ENCODE data around the gene MC2R.

- TF ChIP-seq ARNT (IDR thresholded peaks at IDR 0.05), result no peak
- no peak for TF ChIP-seq PKNOX1 (IDR thresholded peaks at IDR 0.05)
- no peak for TF ChIP-seq BHLHE40 (IDR thresholded peaks at IDR 0.05; ENCODE audit: borderline replicate concordance)
- TF ChIP-seq FOXK2 (IDR thresholded peaks at IDR 0.05), result no peak
- no peak for TF ChIP-seq HDGF (IDR thresholded peaks at IDR 0.05; ENCODE audit: borderline replicate concordance)
- no peak for TF ChIP-seq ZNF384 (IDR thresholded peaks at IDR 0.05)
- no peak for TF ChIP-seq FOXA1 (IDR thresholded peaks at IDR 0.05)
- no peak for TF ChIP-seq NFRKB (IDR thresholded peaks at IDR 0.05)
Measured at GRCh38 chr18:13874558-13874957, 40.8 kb downstream of the MC2R start.
